Testis (tissue), 2 donors: ENCODE results near the gene CPVL.

Experiments used
- POLR2A ChIP-seq: fragments of 450-650 bp; IDR thresholded peaks from one replicate; pipeline ENCODE4 v1.6.1; 2017; ENCODE audit warnings: antibody characterized with exemption, mild to moderate bottlenecking, moderate library complexity
- TF ChIP-seq, protein P1 (sequence below), 3 experiments: fragments of 450-650 bp in 2 of 3; fragments of 200-600 bp in 1 of 3; sonication (generic) in 1 of 3; IDR thresholded peaks; one replicate each; pipeline ENCODE4 v1.5.1; 2016 to 2019; ENCODE audit warnings: antibody characterized with exemption in 3 of 3, mild to moderate bottlenecking in 2 of 3, moderate library complexity in 1 of 3

DNA sequence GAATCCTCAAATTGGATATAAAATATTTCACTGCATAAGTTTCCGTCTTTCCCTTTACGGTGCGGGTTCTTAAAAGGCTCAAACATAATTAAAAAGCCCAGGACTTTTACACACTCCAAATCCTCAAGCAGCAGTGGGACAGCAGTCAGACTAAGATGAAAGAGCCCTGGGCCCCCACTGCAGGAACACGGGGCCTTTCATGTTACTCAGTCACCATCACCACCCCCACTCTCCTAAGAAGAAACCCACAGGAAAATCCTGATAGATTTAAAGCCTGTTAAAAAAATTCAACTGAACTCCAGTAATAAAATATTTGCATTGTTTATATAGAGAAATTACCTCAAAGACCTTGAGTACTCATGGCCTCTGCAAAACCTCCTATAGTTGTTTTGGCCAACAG lies 114.2 kb downstream of the CPVL start:
- TF ChIP-seq, protein P1, sequence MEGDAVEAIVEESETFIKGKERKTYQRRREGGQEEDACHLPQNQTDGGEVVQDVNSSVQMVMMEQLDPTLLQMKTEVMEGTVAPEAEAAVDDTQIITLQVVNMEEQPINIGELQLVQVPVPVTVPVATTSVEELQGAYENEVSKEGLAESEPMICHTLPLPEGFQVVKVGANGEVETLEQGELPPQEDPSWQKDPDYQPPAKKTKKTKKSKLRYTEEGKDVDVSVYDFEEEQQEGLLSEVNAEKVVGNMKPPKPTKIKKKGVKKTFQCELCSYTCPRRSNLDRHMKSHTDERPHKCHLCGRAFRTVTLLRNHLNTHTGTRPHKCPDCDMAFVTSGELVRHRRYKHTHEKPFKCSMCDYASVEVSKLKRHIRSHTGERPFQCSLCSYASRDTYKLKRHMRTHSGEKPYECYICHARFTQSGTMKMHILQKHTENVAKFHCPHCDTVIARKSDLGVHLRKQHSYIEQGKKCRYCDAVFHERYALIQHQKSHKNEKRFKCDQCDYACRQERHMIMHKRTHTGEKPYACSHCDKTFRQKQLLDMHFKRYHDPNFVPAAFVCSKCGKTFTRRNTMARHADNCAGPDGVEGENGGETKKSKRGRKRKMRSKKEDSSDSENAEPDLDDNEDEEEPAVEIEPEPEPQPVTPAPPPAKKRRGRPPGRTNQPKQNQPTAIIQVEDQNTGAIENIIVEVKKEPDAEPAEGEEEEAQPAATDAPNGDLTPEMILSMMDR (IDR thresholded peaks at IDR 0.05), result no peak
- TF ChIP-seq POLR2A, result no peak
